ENCODE measurements around the gene GATD1.

Gene GATD1

GRCh38 chr11:812390-812789, 35.1 kb upstream of the GATD1 start:
- no peak for DNase-seq (ENCODE audit: low spot score)

GRCh38 chr11:811446-812245, 34.4 kb upstream of the GATD1 start:
- DNase-seq (ENCODE audit: low spot score): peak; percentile 34

GRCh38 chr11:810040-810567, 32.8 kb upstream of the GATD1 start:
- no peak for DNase-seq (ENCODE audit: low spot score)

GRCh38 chr11:809287-810039, 32.2 kb upstream of the GATD1 start, which contains the start of gene RPLP2:
Gene RPLP2 (plus strand): TSS chr11:809967. CDS start chr11:810235, 268 bp downstream.
- DNase-seq (ENCODE audit: low spot score): peak; percentile 98

- peak; percentile 63 for DNase-seq (ENCODE audit: low spot score)
Observed at GRCh38 chr11:808427-809286, 31.4 kb upstream of the GATD1 start.

GRCh38 chr11:804599-804964, 27.3 kb upstream of the GATD1 start:
- no peak for DNase-seq (ENCODE audit: low spot score)

GRCh38 chr11:803770-804598, 26.7 kb upstream of the GATD1 start:
- no peak for DNase-seq (ENCODE audit: low spot score)

GRCh38 chr11:803467-803742, 26.1 kb upstream of the GATD1 start:
- DNase-seq (ENCODE audit: low spot score): no peak

- DNase-seq (ENCODE audit: low spot score): no peak
Observed at GRCh38 chr11:802693-803466, 25.6 kb upstream of the GATD1 start.

GRCh38 chr11:802018-802617, 24.8 kb upstream of the GATD1 start:
- no peak for DNase-seq (ENCODE audit: low spot score)

GRCh38 chr11:801097-801780, 24.0 kb upstream of the GATD1 start:
- DNase-seq (ENCODE audit: low spot score): no peak

- DNase-seq (ENCODE audit: low spot score): no peak
Observed at GRCh38 chr11:800473-800872, 23.2 kb upstream of the GATD1 start.

GRCh38 chr11:799641-800316, 22.5 kb upstream of the GATD1 start:
- DNase-seq (ENCODE audit: low spot score): no peak

- DNase-seq (ENCODE audit: low spot score): peak; percentile 89
Observed at GRCh38 chr11:798093-798713, 20.9 kb upstream of the GATD1 start, which contains the start of gene SLC25A22. Gene SLC25A22 (minus strand): TSS chr11:798281. CDS start chr11:795006, 3,275 bp downstream.

GRCh38 chr11:797296-798092, 20.2 kb upstream of the GATD1 start:
- DNase-seq (ENCODE audit: low spot score): peak; percentile 94

GRCh38 chr11:796565-797295, 19.4 kb upstream of the GATD1 start:
- DNase-seq (ENCODE audit: low spot score): no peak
